ENCODE results near the gene SP100.

GRCh38 chr2:230457793-230458192, 41.8 kb downstream of the SP100 start:
- TF ChIP-seq POLR2A (IDR thresholded peaks at IDR 0.05; ENCODE audit: low read depth, low read length) (no peak), CTCF (conservative IDR thresholded peaks at IDR 0.05; ENCODE audit: low read depth, low read length) (no peak), CHD1 (IDR thresholded peaks at IDR 0.05; ENCODE audit: low read depth, low read length) (no peak), USF2 (IDR thresholded peaks at IDR 0.05; ENCODE audit: low read depth, low read length) (no peak), RFX5 (IDR thresholded peaks at IDR 0.05; ENCODE audit: low read depth, low read length) (no peak), ELK1 (IDR thresholded peaks at IDR 0.05; ENCODE audit: borderline replicate concordance, low read depth, low read length) (no peak), BHLHE40 (IDR thresholded peaks at IDR 0.05; ENCODE audit: low read depth, low read length) (no peak), MXI1 (IDR thresholded peaks at IDR 0.05; ENCODE audit: borderline replicate concordance, low read depth, low read length) (no peak), CEBPB (IDR thresholded peaks at IDR 0.05; ENCODE audit: low read depth, low read length) (no peak)
